WTC11 (cell line): ENCODE results near the gene GPATCH2L.

Experiments used
- ATF3 ChIP-seq: sonication (generic); formaldehyde crosslinking; conservative IDR thresholded peaks from 2 replicates; pipeline ENCODE4 v1.8.1; 2022; ENCODE audit warnings: mild to moderate bottlenecking, missing genetic modification reagents
- ERG ChIP-seq: fragments of 250-450 bp; sonication (Bioruptor Pico); IDR thresholded peaks from 2 replicates; pipeline ENCODE4 v1.8.0; 2021; ENCODE audit warnings: mild to moderate bottlenecking
- FOXJ3 ChIP-seq: sonication (generic); formaldehyde crosslinking; IDR thresholded peaks from 2 replicates; pipeline ENCODE4 v1.9.0; 2021; ENCODE audit warnings: missing genetic modification reagents, mild to moderate bottlenecking, borderline replicate concordance
- SMAD3 ChIP-seq: sonication (generic); formaldehyde crosslinking; IDR thresholded peaks from 2 replicates; pipeline ENCODE4 v1.8.0; 2022; ENCODE audit warnings: missing genetic modification reagents, mild to moderate bottlenecking, borderline replicate concordance
- TF ChIP-seq, protein P1 (sequence below): sonication (generic); formaldehyde crosslinking; IDR thresholded peaks from 2 replicates; pipeline ENCODE4 v1.8.0; 2022; ENCODE audit warnings: mild to moderate bottlenecking, missing genetic modification reagents
- TF ChIP-seq, protein P2 (sequence below): fragments of 200-600 bp; IDR thresholded peaks from 2 replicates; pipeline ENCODE4 v1.8.0; 2022; ENCODE audit warnings: antibody characterized with exemption
- TF ChIP-seq, protein P3 (sequence below): sonication (generic); formaldehyde crosslinking; IDR thresholded peaks from 2 replicates; pipeline ENCODE4 v1.8.0; 2022; ENCODE audit warnings: mild to moderate bottlenecking, missing genetic modification reagents

GRCh38 chr14:76191297-76191696 lies 39.6 kb downstream of the GPATCH2L start:
- TF ChIP-seq ATF3 (CRISPR knock-in tag) (no peak), SMAD3 (CRISPR knock-in tag) (no peak), FOXJ3 (no peak), ERG (no peak)
- TF ChIP-seq, protein P1, sequence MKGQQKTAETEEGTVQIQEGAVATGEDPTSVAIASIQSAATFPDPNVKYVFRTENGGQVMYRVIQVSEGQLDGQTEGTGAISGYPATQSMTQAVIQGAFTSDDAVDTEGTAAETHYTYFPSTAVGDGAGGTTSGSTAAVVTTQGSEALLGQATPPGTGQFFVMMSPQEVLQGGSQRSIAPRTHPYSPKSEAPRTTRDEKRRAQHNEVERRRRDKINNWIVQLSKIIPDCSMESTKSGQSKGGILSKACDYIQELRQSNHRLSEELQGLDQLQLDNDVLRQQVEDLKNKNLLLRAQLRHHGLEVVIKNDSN = no peak
- TF ChIP-seq, protein P2, sequence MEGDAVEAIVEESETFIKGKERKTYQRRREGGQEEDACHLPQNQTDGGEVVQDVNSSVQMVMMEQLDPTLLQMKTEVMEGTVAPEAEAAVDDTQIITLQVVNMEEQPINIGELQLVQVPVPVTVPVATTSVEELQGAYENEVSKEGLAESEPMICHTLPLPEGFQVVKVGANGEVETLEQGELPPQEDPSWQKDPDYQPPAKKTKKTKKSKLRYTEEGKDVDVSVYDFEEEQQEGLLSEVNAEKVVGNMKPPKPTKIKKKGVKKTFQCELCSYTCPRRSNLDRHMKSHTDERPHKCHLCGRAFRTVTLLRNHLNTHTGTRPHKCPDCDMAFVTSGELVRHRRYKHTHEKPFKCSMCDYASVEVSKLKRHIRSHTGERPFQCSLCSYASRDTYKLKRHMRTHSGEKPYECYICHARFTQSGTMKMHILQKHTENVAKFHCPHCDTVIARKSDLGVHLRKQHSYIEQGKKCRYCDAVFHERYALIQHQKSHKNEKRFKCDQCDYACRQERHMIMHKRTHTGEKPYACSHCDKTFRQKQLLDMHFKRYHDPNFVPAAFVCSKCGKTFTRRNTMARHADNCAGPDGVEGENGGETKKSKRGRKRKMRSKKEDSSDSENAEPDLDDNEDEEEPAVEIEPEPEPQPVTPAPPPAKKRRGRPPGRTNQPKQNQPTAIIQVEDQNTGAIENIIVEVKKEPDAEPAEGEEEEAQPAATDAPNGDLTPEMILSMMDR = no peak
- TF ChIP-seq, protein P3, sequence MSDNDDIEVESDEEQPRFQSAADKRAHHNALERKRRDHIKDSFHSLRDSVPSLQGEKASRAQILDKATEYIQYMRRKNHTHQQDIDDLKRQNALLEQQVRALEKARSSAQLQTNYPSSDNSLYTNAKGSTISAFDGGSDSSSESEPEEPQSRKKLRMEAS (CRISPR knock-in tag) = no peak
